Activated T-helper 9 cell treated with anti-CD3 and anti-CD28 coated beads, Interleukin-2, amount 50 U/mL, for 16 hours (primary cell): ENCODE results near the gene IQCM.
"Not testable (repeated sequence)": the region's sequence is repeated elsewhere in the genome, so short reads cannot be mapped to it uniquely, and the experiment has no call there.

Experiments used
- DNase-seq: peaks from one replicate; pipeline ENCODE4 v3.0.0-alpha.2; 2020; ENCODE audit warnings: low read depth

Gene IQCM

GRCh38 chr4:149555799-149556198, 259.8 kb downstream of the IQCM start:
- DNase-seq: no peak

GRCh38 chr4:149555146-149555545, 260.5 kb downstream of the IQCM start:
- no peak for DNase-seq

- DNase-seq: no peak
Measured at GRCh38 chr4:149553959-149554520, 261.6 kb downstream of the IQCM start.

GRCh38 chr4:149552601-149553000, 263.0 kb downstream of the IQCM start:
- DNase-seq: no peak

DNA sequence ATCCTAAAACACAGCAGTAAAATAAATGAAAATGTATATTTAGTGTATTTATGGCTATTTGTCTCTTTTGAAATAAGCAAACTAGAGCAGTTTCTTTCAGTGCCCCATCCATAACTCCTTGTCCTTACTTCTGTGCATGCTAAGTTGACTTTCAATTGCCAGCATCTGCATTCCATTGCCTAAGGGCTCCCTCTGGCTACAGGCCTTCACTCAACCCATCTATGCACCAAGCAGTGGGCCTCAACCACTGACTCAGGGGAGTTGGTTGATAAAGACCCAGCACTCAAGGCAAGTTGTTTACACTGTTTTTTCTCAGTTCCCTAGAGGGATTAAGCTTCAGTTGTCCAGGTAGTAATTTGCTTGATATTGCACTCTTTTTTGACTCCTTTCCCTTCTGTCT, 265.7 kb downstream of the IQCM start:
- DNase-seq: no peak

GRCh38 chr4:149534779-149535178, 280.9 kb downstream of the IQCM start:
- no peak for DNase-seq

GRCh38 chr4:149531861-149532260, 283.8 kb downstream of the IQCM start:
- DNase-seq: no peak

DNA sequence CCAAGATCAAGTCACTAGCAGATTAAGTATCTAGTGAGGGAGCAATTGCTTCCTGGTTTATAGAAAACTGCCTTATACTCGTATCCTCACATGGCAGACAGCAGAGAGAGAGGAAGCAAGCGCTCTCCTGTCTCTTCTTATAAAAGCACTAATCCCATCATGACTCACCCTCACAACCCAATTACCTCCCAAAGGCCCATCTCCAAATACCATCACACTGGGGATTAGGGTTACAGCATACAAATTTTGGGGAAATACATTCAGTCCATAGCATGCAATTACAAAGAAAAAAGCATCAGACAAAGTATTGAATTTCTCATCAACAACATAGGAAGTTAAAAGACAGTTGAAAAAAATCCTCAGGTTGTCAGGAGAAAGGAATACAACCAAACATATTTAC, 292.6 kb downstream of the IQCM start:
- no peak for DNase-seq

GRCh38 chr4:149521611-149522425, 293.8 kb downstream of the IQCM start:
- no peak for DNase-seq

GRCh38 chr4:149518471-149518870, 297.2 kb downstream of the IQCM start:
- DNase-seq: no peak

- no peak for DNase-seq
Measured at GRCh38 chr4:149513081-149513480, 302.6 kb downstream of the IQCM start.

GRCh38 chr4:149512501-149512900, 303.1 kb downstream of the IQCM start:
- no peak for DNase-seq

DNA sequence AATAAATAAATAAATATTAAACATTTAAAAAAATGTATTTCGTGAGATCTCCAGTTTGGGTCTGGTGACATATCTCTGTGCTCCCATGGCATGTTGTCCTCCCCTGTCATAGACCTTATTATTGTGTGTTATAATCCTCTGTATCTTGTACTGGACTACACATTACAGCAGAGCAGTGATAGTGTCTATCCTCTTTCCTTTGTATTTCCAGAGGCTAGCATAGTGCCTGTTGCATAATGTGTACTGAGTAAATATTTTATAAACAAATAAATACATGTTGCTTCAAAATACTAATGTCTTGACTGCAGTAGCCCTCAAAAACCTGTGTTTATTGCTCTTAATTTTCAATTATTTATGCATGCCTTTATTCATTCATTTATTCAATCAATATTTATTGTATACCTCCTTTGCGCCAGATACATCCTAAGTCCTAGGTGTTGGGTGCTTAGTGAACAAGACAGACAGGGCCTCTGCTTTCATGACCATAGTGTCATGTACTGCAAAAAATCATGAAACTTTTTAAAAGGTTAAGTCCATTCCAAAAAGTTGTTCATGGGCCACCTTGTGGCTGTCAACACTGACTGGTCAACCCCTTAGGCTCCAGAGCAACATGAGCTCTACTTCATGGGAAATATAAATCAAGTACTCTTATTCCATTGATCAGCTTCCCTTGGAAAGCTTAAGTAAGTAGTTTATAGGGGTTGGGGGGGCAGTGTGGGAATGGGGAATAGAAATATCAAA, 303.9 kb downstream of the IQCM start:
- no peak for DNase-seq

DNA sequence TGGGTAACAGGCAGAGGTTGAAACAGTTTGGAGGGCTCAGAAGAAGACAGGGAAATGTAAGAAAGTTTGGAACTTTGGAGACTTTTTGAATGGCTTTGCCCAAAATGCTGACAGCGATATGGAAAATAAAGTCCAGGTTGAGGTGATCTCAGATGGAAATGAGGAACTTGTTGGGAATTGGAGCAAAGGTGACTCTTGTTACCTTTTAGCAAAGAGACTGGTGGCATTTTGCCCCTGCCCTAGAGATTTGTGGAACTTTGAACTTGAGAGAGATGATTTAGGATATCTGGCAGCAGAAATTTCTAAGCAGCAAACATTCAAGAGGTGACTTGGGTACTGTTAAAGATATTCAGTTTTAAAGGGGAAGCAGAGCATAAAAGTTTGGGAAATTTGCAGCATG, 308.3 kb downstream of the IQCM start:
- not testable (repeated sequence) for DNase-seq

DNA sequence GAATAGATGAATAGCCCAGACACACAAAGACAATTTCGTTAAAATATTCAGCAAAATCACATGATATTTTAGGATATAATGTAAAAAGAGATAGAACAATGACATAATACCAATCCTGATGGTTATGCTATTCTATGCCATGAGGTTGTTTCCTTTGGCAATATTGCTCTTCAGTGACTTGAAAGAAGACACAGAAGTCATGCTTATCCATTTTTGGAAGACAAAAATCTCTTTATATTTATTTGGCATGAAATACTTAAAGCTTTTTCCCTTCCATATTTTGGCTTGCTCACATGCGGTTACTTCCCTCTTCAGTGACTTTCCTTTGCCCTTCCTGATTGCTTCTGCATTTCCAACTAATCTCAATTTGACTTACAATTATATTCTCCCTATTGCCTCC, 314.8 kb downstream of the IQCM start:
- no peak for DNase-seq

- DNase-seq: no peak
Measured at GRCh38 chr4:149499726-149500125, 315.9 kb downstream of the IQCM start.

DNA sequence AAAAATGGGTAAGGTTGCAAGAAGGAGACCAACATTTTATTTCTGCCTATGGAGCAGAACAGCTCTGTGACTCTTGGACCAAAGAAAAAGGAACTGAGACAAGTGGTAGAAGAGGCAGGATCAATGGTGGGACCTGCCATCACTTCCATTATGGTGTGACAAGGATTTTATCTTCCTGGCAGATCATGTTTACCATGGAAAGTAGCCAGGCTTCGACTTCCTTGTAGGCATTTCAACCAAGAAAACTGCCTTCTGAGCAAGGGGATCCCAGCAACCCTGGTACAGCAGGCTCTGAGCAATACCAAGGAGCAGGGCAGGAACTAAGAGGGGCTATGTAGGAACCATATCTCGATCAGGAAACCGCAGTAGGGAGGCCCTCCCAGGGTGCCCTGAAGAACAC, 317.4 kb downstream of the IQCM start:
- DNase-seq: no peak

- DNase-seq: no peak
Measured at GRCh38 chr4:149493492-149493891, 322.2 kb downstream of the IQCM start.

GRCh38 chr4:149489321-149489720, 326.3 kb downstream of the IQCM start:
- no peak for DNase-seq

- no peak for DNase-seq
Measured at GRCh38 chr4:149486861-149487260, 328.8 kb downstream of the IQCM start.

DNA sequence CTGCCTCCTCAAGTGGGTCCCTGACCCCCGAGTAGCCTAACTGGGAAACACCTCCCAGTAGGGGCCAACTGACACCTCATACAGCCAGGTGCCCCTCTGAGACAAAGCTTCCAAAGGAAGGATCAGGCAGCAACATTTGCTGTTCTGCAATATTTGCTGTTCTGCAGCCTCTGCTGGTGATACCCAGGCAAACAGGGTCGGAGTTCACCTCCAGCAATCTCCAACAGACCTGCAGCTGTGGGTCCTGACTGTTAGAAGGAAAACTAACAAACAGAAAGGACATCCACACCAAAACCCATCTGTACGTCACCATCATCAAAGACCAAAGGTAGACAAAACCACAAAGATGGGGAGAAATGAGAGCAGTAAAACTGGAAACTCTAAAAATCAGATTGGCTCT, 347.0 kb downstream of the IQCM start:
- not testable (repeated sequence) for DNase-seq

DNA sequence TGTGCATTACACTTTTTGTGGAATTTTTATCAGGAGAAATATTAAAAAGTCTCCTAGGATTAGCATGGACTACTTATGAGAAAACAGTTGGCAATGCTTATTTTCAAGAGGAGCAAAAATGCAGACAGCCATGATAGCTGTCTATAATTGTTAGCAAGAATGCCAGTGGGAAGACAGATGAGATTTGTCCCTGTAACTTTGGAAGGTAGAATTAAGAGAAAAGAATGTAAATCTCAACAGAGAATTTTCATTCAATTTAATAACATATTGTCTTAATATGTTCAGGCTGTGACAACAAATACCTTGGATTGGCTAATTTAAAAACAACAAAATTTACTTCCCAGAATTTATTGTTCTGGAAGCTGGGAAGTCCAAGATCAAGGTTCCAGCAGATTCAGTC, 349.2 kb downstream of the IQCM start:
- DNase-seq: no peak

GRCh38 chr4:149465955-149466354, 349.7 kb downstream of the IQCM start:
- DNase-seq: no peak
